Smooth muscle cell (in vitro differentiated cells): ENCODE results near the gene ADA. TPM values are rescaled to one million over a fixed set of nuclear protein-coding genes. Genes with fewer than 3 reads are reported as not detected.

Experiments
- DNase-seq: peaks from one replicate; lab custom pipeline; 2025; ENCODE audit not compliant: unreplicated experiment; lab: John Stamatoyannopoulos, UW
- H2AFZ ChIP-seq: fragments of 200-600 bp; sonication (generic); 2 replicates; pipeline ENCODE4 v1.6.0; 2016; ENCODE audit warnings: antibody characterized with exemption, low read depth, mild to moderate bottlenecking
- H3F3A ChIP-seq: fragments of 200-600 bp; sonication (generic); 2 replicates; pipeline ENCODE4 v1.6.0; 2017; ENCODE audit warnings: antibody characterized with exemption, low read depth
- H3K27ac ChIP-seq: fragments of 200-600 bp; sonication (generic); 2 replicates; pipeline ENCODE4 v1.5.1; 2016; ENCODE audit warnings: low read depth, mild to moderate bottlenecking
- H3K27me3 ChIP-seq: fragments of 200-600 bp; sonication (generic); 2 replicates; pipeline ENCODE4 v1.6.1; 2016; ENCODE audit warnings: low read depth, mild to moderate bottlenecking
- H3K36me3 ChIP-seq: fragments of 200-600 bp; sonication (generic); 2 replicates; pipeline ENCODE4 v1.5.1; 2016; ENCODE audit warnings: low read depth
- H3K4me1 ChIP-seq: fragments of 200-600 bp; sonication (generic); 2 replicates; pipeline ENCODE4 v1.5.1; 2016; ENCODE audit warnings: low read depth
- H3K4me2 ChIP-seq: fragments of 200-600 bp; sonication (generic); 2 replicates; pipeline ENCODE4 v1.6.0; 2016; ENCODE audit warnings: mild to moderate bottlenecking
- H3K4me3 ChIP-seq: fragments of 200-600 bp; sonication (generic); 2 replicates; pipeline ENCODE4 v1.5.1; 2016; ENCODE audit warnings: mild to moderate bottlenecking
- H3K79me2 ChIP-seq: fragments of 200-600 bp; sonication (generic); 2 replicates; pipeline ENCODE4 v1.6.0; 2016; ENCODE audit warnings: low read depth, mild to moderate bottlenecking
- H3K9ac ChIP-seq: fragments of 200-600 bp; sonication (generic); 2 replicates; pipeline ENCODE4 v1.6.0; 2016; ENCODE audit warnings: low read depth
- H3K9me3 ChIP-seq: fragments of 200-600 bp; sonication (generic); replicated peaks from 2 replicates; pipeline ENCODE4 v1.5.1; 2016; ENCODE audit warnings: low read depth
- H4K20me1 ChIP-seq: fragments of 200-600 bp; sonication (generic); 2 replicates; pipeline ENCODE4 v1.6.0; 2016; ENCODE audit warnings: low read depth
- CTCF ChIP-seq: fragments of 200-600 bp; sonication (generic); IDR thresholded peaks from 2 replicates; pipeline ENCODE4 v1.5.1; 2017; ENCODE audit warnings: borderline replicate concordance, mild to moderate bottlenecking, antibody characterized with exemption; ENCODE audit not compliant: insufficient read depth, poor library complexity, severe bottlenecking
- WGBS: methylation state at CpG from one replicate; pipeline ENCODE4 v1.1.7; 2016; ENCODE audit warnings: low lambda C conversion rate; 5-methylcytosine and 5-hydroxymethylcytosine counted together
- polyA plus RNA-seq: library from polyadenylated mRNA; unstranded; fragments of >200 nt; fragmentation: Nextera tagmentation; extraction: Ambion mirVana; gene quantifications from 2 replicates; pipeline ENCODE4 v1.2.1, GENCODE V29; 2016
- total RNA-seq: library from RNA; depleted of rRNA; stranded (reverse); fragments of >200 nt; gene quantifications from 2 replicates; pipeline ENCODE4 v1.2.3, GENCODE V29; 2014

ADA gene
- total and polyA plus RNA-seq, 2 experiments from 2014 or later: 28.4 to 35.2 TPM

GRCh38 chr20:44684047-44684967 is 32.8 kb upstream of the ADA start:
- Histone ChIP-seq H3K27me3 (no peaks in the 10 kb centered on the region), H3K36me3 (no peaks in the 10 kb centered on the region), H3K4me1 (no peaks in the 10 kb centered on the region), H3K27ac (no peak overlapping the region), H3K9me3 (no peaks in the 10 kb centered on the region), H4K20me1 (no peaks in the 10 kb centered on the region), H3K79me2 (no peaks in the 10 kb centered on the region), H3F3A (no peaks in the 10 kb centered on the region), H3K4me3 (no peak overlapping the region), H3K9ac (no peak overlapping the region), H3K4me2 (no peak overlapping the region), H2AFZ (no peak overlapping the region)
- WGBS: 79% methylated on average over 6 of the region's 6 CpGs
- no peak for DNase-seq
- no peak for TF ChIP-seq CTCF

- Histone ChIP-seq H3K36me3 (no peaks in the 10 kb centered on the region), H3K79me2 (no peaks in the 10 kb centered on the region), H3K9ac (no peak overlapping the region), H3K9me3 (no peaks in the 10 kb centered on the region), H3K27ac (no peak overlapping the region), H3K4me1 (peaks cover 2% of the 10 kb centered on the region), H2AFZ (no peak overlapping the region), H3K4me2 (no peak overlapping the region), H3K4me3 (no peak overlapping the region), H3K27me3 (no peaks in the 10 kb centered on the region), H3F3A (no peaks in the 10 kb centered on the region), H4K20me1 (no peaks in the 10 kb centered on the region)
- DNase-seq: no peak
- peak; percentile 60 for TF ChIP-seq CTCF
- 44% methylated on average over 10 of the region's 10 CpGs for WGBS
Observed at GRCh38 chr20:44683263-44684046, 32.0 kb upstream of the ADA start.

DNA sequence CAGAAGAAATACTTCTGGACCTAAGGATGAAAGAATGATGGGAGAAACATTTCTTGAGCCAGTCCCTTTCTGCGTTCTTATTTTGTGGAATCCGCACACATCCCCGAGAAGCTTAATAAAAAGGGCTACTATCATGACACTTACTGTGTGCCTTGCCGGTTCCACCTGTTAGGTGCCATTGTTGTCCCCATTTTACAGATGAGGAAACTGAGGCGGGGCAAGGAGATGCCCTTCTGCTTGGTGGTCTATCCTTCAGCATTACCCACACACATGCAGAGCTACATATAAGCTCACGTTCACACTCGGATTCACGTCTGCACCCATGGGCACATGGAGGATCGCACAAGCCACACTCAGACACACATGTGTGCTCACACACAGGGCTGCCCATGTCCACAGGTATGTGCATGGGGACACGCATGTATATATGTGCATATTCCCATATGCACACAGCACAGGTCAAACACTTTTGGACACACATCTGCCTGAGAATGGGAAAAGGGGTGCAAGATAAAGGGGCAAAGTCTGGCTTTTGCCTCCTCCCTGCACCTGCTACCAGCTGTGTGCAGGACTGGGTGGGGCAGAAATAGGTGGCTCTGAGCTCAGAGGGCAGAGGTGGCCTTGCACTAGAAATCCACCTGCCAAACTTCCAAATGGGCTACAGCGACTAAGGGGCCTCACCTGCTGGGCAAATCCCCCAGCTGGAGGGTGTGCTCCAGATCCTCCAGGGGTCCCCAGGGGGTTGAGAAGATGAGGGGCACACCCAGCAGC is 30.5 kb upstream of the ADA start:
- Histone ChIP-seq H3K4me3 (no peak overlapping the region), H3K9me3 (no peaks in the 10 kb centered on the region), H3K27me3 (no peaks in the 10 kb centered on the region), H3K27ac (no peak overlapping the region), H4K20me1 (no peaks in the 10 kb centered on the region), H3K4me2 (no peak overlapping the region), H3K36me3 (no peaks in the 10 kb centered on the region), H2AFZ (no peak overlapping the region), H3F3A (no peaks in the 10 kb centered on the region), H3K9ac (no peak overlapping the region), H3K79me2 (no peaks in the 10 kb centered on the region), H3K4me1 (peaks cover 5% of the 10 kb centered on the region)
- no peak for TF ChIP-seq CTCF
- no peak for DNase-seq
- 92% methylated on average over 11 of the region's 11 CpGs for WGBS
